ENCODE results near the gene XRRA1.

XRRA1 gene

DNA sequence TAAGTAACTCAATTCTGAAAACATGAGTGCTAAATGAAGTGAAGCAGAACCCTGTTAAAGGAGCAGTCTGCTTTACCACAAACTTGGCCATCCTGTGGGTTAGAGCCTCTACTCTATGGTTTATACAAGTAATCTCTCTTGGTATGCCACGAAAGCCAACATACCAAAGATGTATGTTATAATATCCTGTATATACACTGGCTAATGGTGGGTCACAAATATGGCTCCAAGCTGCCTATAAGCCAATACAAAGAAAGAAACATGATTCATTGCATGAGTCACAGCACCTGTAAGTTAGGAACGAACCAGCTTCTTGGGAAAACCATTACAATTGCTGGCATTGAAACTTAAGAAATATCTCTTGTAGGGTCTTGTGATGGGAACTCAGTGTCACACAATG lies 16.1 kb downstream of the XRRA1 start:
- Histone ChIP-seq H3K27me3 (ENCODE audit: control insufficient read depth in 1 of 2, insufficient read depth in 2 of 2, low read length in 2 of 2) (no peaks in the 10 kb centered on the region), H3K9me3 (ENCODE audit: control insufficient read depth in 2 of 2, low read length in 2 of 2) (no peaks in the 10 kb centered on the region), H3K4me1 (ENCODE audit: control insufficient read depth, insufficient read depth, low read length) (peaks cover 8% of the 10 kb centered on the region), H3K9ac (ENCODE audit: low read length in 2 of 2) (no peak overlapping the region), H3K36me3 (ENCODE audit: control insufficient read depth in 2 of 2, insufficient read depth in 2 of 2, low read length in 2 of 2) (peaks cover 30 to 38% of the 10 kb centered on the region in 2 donors), H3K4me3 (ENCODE audit: low read length in 2 of 2) (no peak overlapping the region), H3K27ac (ENCODE audit: low read length) (no peak overlapping the region)

DNA sequence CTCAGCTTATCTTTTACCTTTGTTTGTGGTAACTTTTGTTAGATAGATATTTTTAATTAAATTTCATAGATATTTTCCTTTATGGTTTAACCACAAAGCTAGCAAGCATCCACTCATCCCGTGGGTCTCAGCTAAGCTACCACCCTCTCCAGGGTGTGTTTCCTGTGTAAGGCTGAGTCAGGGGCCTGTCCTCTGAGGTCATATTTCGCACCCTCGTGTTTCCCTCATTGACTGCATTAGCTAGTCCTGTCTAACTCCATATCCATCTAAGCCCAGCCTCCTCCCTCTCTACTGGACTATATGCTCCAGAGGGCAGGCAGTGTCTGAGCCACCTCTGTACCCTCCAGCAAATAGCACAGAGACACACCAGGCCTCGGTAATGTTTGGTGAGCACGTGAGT lies 16.7 kb downstream of the XRRA1 start:
- Histone ChIP-seq H3K9me3 (ENCODE audit: control insufficient read depth in 2 of 2, low read length in 2 of 2) (no peaks in the 10 kb centered on the region), H3K9ac (ENCODE audit: low read length in 2 of 2) (no peak overlapping the region), H3K27ac (ENCODE audit: low read length) (no peak overlapping the region), H3K27me3 (ENCODE audit: control insufficient read depth in 1 of 2, insufficient read depth in 2 of 2, low read length in 2 of 2) (no peaks in the 10 kb centered on the region), H3K4me3 (ENCODE audit: low read length in 2 of 2) (no peak overlapping the region), H3K36me3 (ENCODE audit: control insufficient read depth in 2 of 2, insufficient read depth in 2 of 2, low read length in 2 of 2) (peaks cover 30 to 41% of the 10 kb centered on the region in 2 donors), H3K4me1 (ENCODE audit: control insufficient read depth, insufficient read depth, low read length) (peaks cover 6% of the 10 kb centered on the region)

DNA sequence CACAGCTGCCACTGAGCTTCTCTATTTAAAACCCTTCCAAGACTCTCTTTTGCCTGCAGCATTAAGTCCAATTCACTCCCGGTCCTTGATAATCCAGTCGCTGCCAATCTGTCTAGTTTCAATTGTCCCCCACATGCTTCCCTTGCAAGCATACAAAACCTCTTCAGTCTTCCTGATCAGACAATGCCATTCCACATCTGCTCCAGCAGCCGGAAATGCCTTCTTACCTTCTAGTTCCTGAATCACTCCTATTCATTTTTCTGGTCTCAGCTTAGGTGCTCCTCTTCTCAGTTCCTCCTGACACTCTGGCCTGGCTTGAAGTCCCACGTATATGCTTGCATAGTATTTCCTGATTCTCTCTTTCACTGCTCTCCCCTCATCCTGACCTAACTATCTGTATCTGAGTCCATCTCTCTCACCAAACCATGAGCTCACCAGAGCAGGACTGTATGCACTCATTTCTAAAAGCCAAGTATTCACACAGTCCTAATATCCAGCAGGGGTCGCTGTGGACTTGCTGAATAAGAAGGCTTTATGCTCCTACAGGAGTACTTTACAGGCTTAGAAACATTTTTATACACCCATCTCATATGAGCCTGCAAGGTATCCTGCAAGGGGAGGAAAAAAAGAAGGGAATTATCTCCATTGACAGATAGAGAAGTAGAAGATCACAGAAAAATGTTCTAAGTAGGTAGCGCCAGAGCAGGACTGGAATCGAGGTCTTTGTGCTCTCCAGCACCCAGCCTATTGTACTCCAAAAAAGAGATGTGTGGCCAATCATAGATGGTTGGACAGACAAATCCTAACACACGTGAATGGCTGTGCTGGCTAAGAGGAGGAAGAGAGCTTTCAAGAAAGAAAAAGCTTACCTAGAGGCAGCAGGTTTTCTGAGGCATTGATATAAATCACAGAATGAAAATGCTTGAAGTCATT lies 19.2 kb downstream of the XRRA1 start:
- peaks cover 12 to 20% of the 10 kb centered on the region in 2 donors for H3K36me3 ChIP-seq (ENCODE audit: control insufficient read depth in 2 of 2, insufficient read depth in 2 of 2, low read length in 2 of 2)
- no peak overlapping the region for H3K9ac ChIP-seq (ENCODE audit: low read length in 2 of 2)
- H3K9me3 ChIP-seq (ENCODE audit: control insufficient read depth in 2 of 2, low read length in 2 of 2) = no peaks in the 10 kb centered on the region
- H3K4me1 ChIP-seq (ENCODE audit: control insufficient read depth, insufficient read depth, low read length) = no peaks in the 10 kb centered on the region
- no peaks in the 10 kb centered on the region for H3K27me3 ChIP-seq (ENCODE audit: control insufficient read depth in 1 of 2, insufficient read depth in 2 of 2, low read length in 2 of 2)
- H3K27ac ChIP-seq (ENCODE audit: low read length) = no peak overlapping the region
- H3K4me3 ChIP-seq (ENCODE audit: low read length in 2 of 2) = no peak overlapping the region

DNA sequence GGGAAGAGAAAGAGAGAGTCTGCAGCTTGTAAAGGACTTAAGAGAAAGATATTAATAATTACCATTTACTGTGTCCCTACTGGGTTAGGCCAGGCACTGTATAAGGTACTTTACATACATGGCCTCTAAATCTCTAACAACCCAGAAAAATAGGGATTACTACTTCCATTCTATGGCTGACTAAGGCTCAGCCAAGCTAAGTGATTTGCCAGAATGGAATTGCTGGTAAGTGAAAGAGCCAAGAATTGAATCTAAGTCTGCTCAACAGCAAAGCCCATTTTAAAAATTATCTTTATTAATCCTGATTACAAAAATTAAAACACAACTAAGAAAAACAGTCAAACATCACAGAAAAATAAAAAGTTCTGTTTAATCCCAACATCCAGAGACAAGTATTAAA lies 21.4 kb downstream of the XRRA1 start:
- no peak overlapping the region for H3K9ac ChIP-seq (ENCODE audit: low read length in 2 of 2)
- H3K27me3 ChIP-seq (ENCODE audit: control insufficient read depth in 1 of 2, insufficient read depth in 2 of 2, low read length in 2 of 2) = no peaks in the 10 kb centered on the region
- H3K36me3 ChIP-seq (ENCODE audit: control insufficient read depth in 2 of 2, insufficient read depth in 2 of 2, low read length in 2 of 2) = peaks cover 4 to 10% of the 10 kb centered on the region in 2 donors
- no peaks in the 10 kb centered on the region for H3K9me3 ChIP-seq (ENCODE audit: control insufficient read depth in 2 of 2, low read length in 2 of 2)
- H3K4me1 ChIP-seq (ENCODE audit: control insufficient read depth, insufficient read depth, low read length) = no peaks in the 10 kb centered on the region
- H3K4me3 ChIP-seq (ENCODE audit: low read length in 2 of 2) = no peak overlapping the region
- no peak overlapping the region for H3K27ac ChIP-seq (ENCODE audit: low read length)

DNA sequence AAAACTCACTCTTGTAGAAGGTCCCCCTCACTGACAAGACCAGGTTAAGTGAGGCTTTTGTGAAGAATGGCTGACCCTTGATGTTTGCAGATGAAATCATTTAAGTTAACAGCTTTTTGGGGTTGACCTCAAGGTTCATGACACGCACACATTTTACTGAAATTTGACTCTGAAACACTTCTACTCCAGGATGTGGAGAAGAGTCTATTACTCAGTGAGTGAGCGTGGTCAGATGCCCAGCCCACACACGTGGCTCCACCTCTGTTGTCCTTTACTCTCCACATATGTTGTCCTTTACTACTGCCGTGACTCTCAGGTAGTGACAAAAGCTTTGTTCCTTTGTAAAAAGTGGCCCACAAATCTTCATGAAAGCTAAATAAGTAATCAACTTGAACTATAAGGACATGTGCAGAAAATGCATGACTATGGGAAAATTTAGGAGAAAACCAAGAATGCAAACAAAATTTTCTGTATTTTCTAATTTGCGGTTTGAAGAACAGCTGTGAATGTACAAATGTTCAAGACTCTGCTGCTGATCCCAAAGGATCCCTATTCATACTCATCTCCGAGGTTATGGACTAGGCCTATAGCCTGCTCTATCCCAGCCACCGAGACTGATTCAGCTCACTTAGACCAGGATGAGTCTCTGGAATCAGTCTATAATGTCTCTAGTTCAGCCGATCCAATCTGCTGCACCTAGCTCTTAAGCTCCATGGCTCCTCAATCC lies 22.4 kb downstream of the XRRA1 start:
- Histone ChIP-seq H3K4me1 (ENCODE audit: control insufficient read depth, insufficient read depth, low read length) (no peaks in the 10 kb centered on the region), H3K36me3 (ENCODE audit: control insufficient read depth in 2 of 2, insufficient read depth in 2 of 2, low read length in 2 of 2) (peaks cover 0 to 11% of the 10 kb centered on the region in 2 donors), H3K27me3 (ENCODE audit: control insufficient read depth in 1 of 2, insufficient read depth in 2 of 2, low read length in 2 of 2) (no peaks in the 10 kb centered on the region), H3K9ac (ENCODE audit: low read length in 2 of 2) (no peak overlapping the region), H3K9me3 (ENCODE audit: control insufficient read depth in 2 of 2, low read length in 2 of 2) (no peaks in the 10 kb centered on the region), H3K27ac (ENCODE audit: low read length) (no peak overlapping the region), H3K4me3 (ENCODE audit: low read length in 2 of 2) (no peak overlapping the region)

DNA sequence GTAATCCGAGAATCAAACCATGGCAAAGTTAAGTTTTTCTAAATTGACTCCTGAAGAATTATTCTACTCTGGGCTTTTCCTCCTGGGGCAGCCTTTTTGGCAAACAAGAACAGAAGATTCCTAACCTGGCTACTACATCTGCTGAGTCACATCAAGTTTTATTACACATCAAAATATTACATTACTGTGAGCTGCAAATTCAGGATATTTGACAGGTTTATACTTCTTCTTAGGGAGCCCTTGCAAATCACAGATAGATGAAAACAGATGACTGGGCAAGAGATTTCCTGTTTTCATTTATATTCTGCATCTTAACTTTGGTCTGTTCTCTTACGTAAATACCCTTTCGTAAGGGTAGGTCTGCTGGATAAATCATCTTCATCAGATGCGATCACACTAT lies 23.6 kb downstream of the XRRA1 start:
- no peak overlapping the region for H3K4me3 ChIP-seq (ENCODE audit: low read length in 2 of 2)
- no peaks in the 10 kb centered on the region for H3K27me3 ChIP-seq (ENCODE audit: control insufficient read depth in 1 of 2, insufficient read depth in 2 of 2, low read length in 2 of 2)
- peaks cover 9 to 20% of the 10 kb centered on the region in 2 donors for H3K36me3 ChIP-seq (ENCODE audit: control insufficient read depth in 2 of 2, insufficient read depth in 2 of 2, low read length in 2 of 2)
- H3K9me3 ChIP-seq (ENCODE audit: control insufficient read depth in 2 of 2, low read length in 2 of 2) = no peaks in the 10 kb centered on the region
- no peak overlapping the region for H3K27ac ChIP-seq (ENCODE audit: low read length)
- no peak overlapping the region for H3K9ac ChIP-seq (ENCODE audit: low read length in 2 of 2)
- no peaks in the 10 kb centered on the region for H3K4me1 ChIP-seq (ENCODE audit: control insufficient read depth, insufficient read depth, low read length)

DNA sequence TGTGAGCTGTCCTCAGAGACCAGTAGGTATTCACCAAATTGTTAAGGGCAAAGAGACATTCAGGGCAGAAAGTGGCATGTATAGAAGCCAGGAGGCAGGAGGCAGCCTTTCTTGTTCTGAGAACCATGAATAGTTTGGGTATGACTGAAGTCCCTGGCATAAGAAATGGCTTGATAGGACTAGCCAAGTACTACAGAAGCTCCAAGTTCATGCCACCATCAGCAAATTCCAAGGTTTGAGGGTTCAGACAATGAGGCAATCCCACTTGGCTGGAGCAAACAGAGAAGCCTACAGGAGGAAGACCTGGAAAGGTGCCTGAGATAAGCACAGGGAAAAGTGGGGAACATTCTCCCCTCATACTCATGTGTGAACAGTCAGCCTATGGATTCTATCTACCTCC lies 25.8 kb downstream of the XRRA1 start:
- H3K36me3 ChIP-seq (ENCODE audit: control insufficient read depth in 2 of 2, insufficient read depth in 2 of 2, low read length in 2 of 2) = peaks cover 23 to 31% of the 10 kb centered on the region in 2 donors
- no peaks in the 10 kb centered on the region for H3K27me3 ChIP-seq (ENCODE audit: control insufficient read depth in 1 of 2, insufficient read depth in 2 of 2, low read length in 2 of 2)
- H3K9ac ChIP-seq (ENCODE audit: low read length in 2 of 2) = no peak overlapping the region
- H3K4me3 ChIP-seq (ENCODE audit: low read length in 2 of 2) = no peak overlapping the region
- H3K27ac ChIP-seq (ENCODE audit: low read length) = no peak overlapping the region
- H3K4me1 ChIP-seq (ENCODE audit: control insufficient read depth, insufficient read depth, low read length) = no peaks in the 10 kb centered on the region
- no peaks in the 10 kb centered on the region for H3K9me3 ChIP-seq (ENCODE audit: control insufficient read depth in 2 of 2, low read length in 2 of 2)

DNA sequence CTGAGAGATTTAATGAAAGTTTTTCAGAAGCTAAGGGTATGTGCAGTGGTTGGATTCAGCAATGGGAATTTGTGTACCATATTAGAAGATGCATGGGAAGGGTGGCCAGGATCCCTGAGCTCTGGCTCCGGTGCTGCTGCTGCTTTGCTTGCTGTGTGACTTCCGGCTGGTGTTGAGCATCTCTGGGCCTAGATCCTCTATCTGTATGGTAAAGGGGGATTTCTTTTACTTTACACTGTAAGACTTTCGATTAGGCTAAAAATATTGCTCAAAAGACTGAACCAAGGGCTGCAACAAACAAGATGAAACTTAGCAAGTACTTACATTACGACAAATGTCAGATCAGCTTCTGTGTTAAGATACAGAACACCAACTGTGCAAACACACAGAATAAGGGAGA lies 39.1 kb downstream of the XRRA1 start:
- H3K27ac ChIP-seq (ENCODE audit: low read length) = no peak overlapping the region
- H3K36me3 ChIP-seq (ENCODE audit: control insufficient read depth in 2 of 2, insufficient read depth in 2 of 2, low read length in 2 of 2) = peaks cover 26 to 35% of the 10 kb centered on the region in 2 donors
- H3K27me3 ChIP-seq (ENCODE audit: control insufficient read depth in 1 of 2, insufficient read depth in 2 of 2, low read length in 2 of 2) = no peaks in the 10 kb centered on the region
- no peaks in the 10 kb centered on the region for H3K9me3 ChIP-seq (ENCODE audit: control insufficient read depth in 2 of 2, low read length in 2 of 2)
- H3K4me3 ChIP-seq (ENCODE audit: low read length in 2 of 2) = no peak overlapping the region
- H3K4me1 ChIP-seq (ENCODE audit: control insufficient read depth, insufficient read depth, low read length) = no peaks in the 10 kb centered on the region
- no peak overlapping the region for H3K9ac ChIP-seq (ENCODE audit: low read length in 2 of 2)

DNA sequence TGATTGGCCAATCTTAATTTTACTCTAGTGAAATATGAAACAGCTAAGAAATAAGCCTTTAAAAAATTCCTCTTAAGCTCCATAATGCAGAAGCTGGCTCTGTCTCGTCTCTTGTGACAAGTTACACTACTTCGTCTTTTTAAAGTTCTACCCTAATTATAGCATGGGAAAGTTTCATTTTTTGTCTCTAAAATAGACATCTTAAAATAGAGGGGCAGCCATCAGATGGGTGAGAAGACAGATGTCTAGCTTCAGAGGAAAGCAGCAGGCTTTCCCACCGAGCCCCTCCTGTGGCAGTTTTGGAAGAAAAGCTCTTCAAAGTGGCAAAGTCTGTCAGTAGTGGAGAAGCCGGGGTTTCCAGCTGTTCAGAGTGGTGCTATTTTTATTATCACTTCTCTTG lies 39.5 kb downstream of the XRRA1 start:
- H3K27me3 ChIP-seq (ENCODE audit: control insufficient read depth in 1 of 2, insufficient read depth in 2 of 2, low read length in 2 of 2) = no peaks in the 10 kb centered on the region
- no peaks in the 10 kb centered on the region for H3K9me3 ChIP-seq (ENCODE audit: control insufficient read depth in 2 of 2, low read length in 2 of 2)
- H3K27ac ChIP-seq (ENCODE audit: low read length) = no peak overlapping the region
- H3K9ac ChIP-seq (ENCODE audit: low read length in 2 of 2) = no peak overlapping the region
- H3K36me3 ChIP-seq (ENCODE audit: control insufficient read depth in 2 of 2, insufficient read depth in 2 of 2, low read length in 2 of 2) = peaks cover 26 to 33% of the 10 kb centered on the region in 2 donors
- H3K4me3 ChIP-seq (ENCODE audit: low read length in 2 of 2) = no peak overlapping the region
- no peaks in the 10 kb centered on the region for H3K4me1 ChIP-seq (ENCODE audit: control insufficient read depth, insufficient read depth, low read length)

DNA sequence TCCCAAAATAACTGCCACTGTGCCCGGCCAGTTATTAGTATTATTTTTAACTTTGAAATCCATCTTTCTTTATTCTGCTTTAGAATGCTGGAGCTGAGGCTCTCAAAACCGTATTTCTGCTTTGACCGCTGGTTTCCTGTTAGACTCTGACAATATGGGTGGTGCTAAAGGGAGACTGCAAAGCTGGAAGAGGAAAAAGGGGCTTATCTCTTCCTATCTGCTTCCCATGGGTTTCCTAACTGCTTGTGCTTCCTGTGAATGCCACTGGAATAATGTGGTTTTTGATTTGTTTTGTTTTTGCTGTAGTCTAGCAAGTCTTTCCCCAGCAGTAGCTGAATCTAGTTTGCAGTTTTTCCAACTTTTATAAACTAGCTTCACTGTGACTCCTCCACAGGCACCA lies 43.6 kb downstream of the XRRA1 start:
- Histone ChIP-seq H3K9ac (ENCODE audit: low read length in 2 of 2) (no peak overlapping the region), H3K27me3 (ENCODE audit: control insufficient read depth in 1 of 2, insufficient read depth in 2 of 2, low read length in 2 of 2) (no peaks in the 10 kb centered on the region), H3K9me3 (ENCODE audit: control insufficient read depth in 2 of 2, low read length in 2 of 2) (peaks cover 2 to 7% of the 10 kb centered on the region in 2 donors), H3K27ac (ENCODE audit: low read length) (no peak overlapping the region), H3K36me3 (ENCODE audit: control insufficient read depth in 2 of 2, insufficient read depth in 2 of 2, low read length in 2 of 2) (peaks cover 22% of the 10 kb centered on the region in 2 donors), H3K4me1 (ENCODE audit: control insufficient read depth, insufficient read depth, low read length) (no peaks in the 10 kb centered on the region), H3K4me3 (ENCODE audit: low read length in 2 of 2) (no peak overlapping the region)

DNA sequence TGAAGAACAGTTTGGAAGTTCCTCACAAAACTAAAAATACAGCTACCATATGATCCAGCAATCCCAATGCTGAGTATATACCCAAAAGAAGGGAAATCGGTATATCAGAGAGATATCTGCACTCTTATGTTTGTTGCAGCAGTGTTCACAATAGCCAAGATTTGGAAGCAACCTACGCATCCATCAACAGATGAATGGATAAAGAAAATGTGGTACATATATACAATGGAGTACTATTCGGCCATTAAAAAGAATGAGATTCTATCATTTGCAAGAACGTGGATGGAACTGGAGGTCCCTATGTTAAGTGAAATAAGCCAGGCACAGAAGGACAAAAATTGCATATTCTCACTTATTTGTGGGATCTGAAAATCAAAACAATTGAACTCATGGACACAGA lies 46.5 kb downstream of the XRRA1 start:
- H3K4me3 ChIP-seq (ENCODE audit: low read length in 2 of 2) = no peak overlapping the region
- H3K27ac ChIP-seq (ENCODE audit: low read length) = no peak overlapping the region
- H3K27me3 ChIP-seq (ENCODE audit: control insufficient read depth in 1 of 2, insufficient read depth in 2 of 2, low read length in 2 of 2) = no peaks in the 10 kb centered on the region
- peaks cover 2 to 7% of the 10 kb centered on the region in 2 donors for H3K9me3 ChIP-seq (ENCODE audit: control insufficient read depth in 2 of 2, low read length in 2 of 2)
- H3K9ac ChIP-seq (ENCODE audit: low read length in 2 of 2) = no peak overlapping the region
- peaks cover 6 to 9% of the 10 kb centered on the region in 2 donors for H3K36me3 ChIP-seq (ENCODE audit: control insufficient read depth in 2 of 2, insufficient read depth in 2 of 2, low read length in 2 of 2)
- no peaks in the 10 kb centered on the region for H3K4me1 ChIP-seq (ENCODE audit: control insufficient read depth, insufficient read depth, low read length)

Measured in stomach smooth muscle (tissue), 2 donors.